HTR-8/SVneo (cell line): Measurements from ENCODE around the gene PRKAA2.
"Not testable (repeated sequence)": the region's sequence is repeated elsewhere in the genome, so short reads cannot be mapped to it uniquely, and the experiment has no call there.

Source experiments
- DNase-seq: peaks from one replicate; pipeline ENCODE4 v3.0.0; 2011; ENCODE audit warnings: low spot score, mixed read lengths; ENCODE audit not compliant: insufficient read length
- FAIRE-seq: peaks from 2 replicates; lab custom pipeline; 2011; peaks lifted over from hg19 to GRCh38; lab: Jason Lieb, UNC

The PRKAA2 gene

GRCh38 chr1:56644919-56645676, at the start of gene PRKAA2:
Gene PRKAA2 (plus strand): TSS chr1:56645314. CDS start chr1:56645388, 74 bp downstream.
- DNase-seq (peak; percentile 7), FAIRE-seq (no peak)

GRCh38 chr1:56595397-56596191, 49.5 kb upstream of the PRKAA2 start:
- not testable (repeated sequence) for DNase-seq, FAIRE-seq

GRCh38 chr1:56610097-56610496, 35.0 kb upstream of the PRKAA2 start:
- FAIRE-seq, DNase-seq: not testable (repeated sequence)

GRCh38 chr1:56610770-56611169, 34.3 kb upstream of the PRKAA2 start:
- DNase-seq, FAIRE-seq: not testable (repeated sequence)

GRCh38 chr1:56617141-56617540, 28.0 kb upstream of the PRKAA2 start:
- FAIRE-seq (no peak), DNase-seq (peak; percentile 5)

- FAIRE-seq = no peak
Observed at GRCh38 chr1:56625819-56626440, 19.2 kb upstream of the PRKAA2 start.

GRCh38 chr1:56626546-56626945, 18.6 kb upstream of the PRKAA2 start:
- FAIRE-seq (no peak), DNase-seq (no peak)

More at GRCh38 chr1:56625819-56626440, 19.2 kb upstream of the PRKAA2 start:
- no peak for DNase-seq

- DNase-seq (no peak), FAIRE-seq (no peak)
Observed at GRCh38 chr1:56627019-56627635, 18.0 kb upstream of the PRKAA2 start.

GRCh38 chr1:56627636-56628039, 17.5 kb upstream of the PRKAA2 start:
- no peak for FAIRE-seq

GRCh38 chr1:56630786-56631185, 14.3 kb upstream of the PRKAA2 start:
- FAIRE-seq (no peak), DNase-seq (no peak)

More at GRCh38 chr1:56627636-56628039, 17.5 kb upstream of the PRKAA2 start:
- no peak for DNase-seq

GRCh38 chr1:56631901-56632300, 13.2 kb upstream of the PRKAA2 start:
- FAIRE-seq (no peak), DNase-seq (no peak)

GRCh38 chr1:56634981-56635380, 10.1 kb upstream of the PRKAA2 start:
- DNase-seq (no peak), FAIRE-seq (no peak)

GRCh38 chr1:56638248-56638647, 6.9 kb upstream of the PRKAA2 start:
- DNase-seq (no peak), FAIRE-seq (no peak)

GRCh38 chr1:56639211-56639610, 5.9 kb upstream of the PRKAA2 start:
- DNase-seq (no peak), FAIRE-seq (no peak)

- FAIRE-seq = no peak
- no peak for DNase-seq
Observed at GRCh38 chr1:56643661-56644060, 1.5 kb upstream of the PRKAA2 start.

GRCh38 chr1:56644064-56644918, 823 bp upstream of the PRKAA2 start:
- FAIRE-seq (no peak), DNase-seq (no peak)

GRCh38 chr1:56645677-56646305, 677 bp downstream of the PRKAA2 start:
- FAIRE-seq (no peak), DNase-seq (peak; percentile 5)

- DNase-seq (no peak), FAIRE-seq (no peak)
Observed at GRCh38 chr1:56646611-56647010, 1.5 kb downstream of the PRKAA2 start.

GRCh38 chr1:56647106-56647505, 2.0 kb downstream of the PRKAA2 start:
- DNase-seq (no peak), FAIRE-seq (no peak)
